Mesendoderm (in vitro differentiated cells): ENCODE results near the gene OGFR.

Source experiments
- DNase-seq: peaks from one replicate; pipeline ENCODE4 v3.0.0; 2013
- H2AK5ac ChIP-seq: 2 replicates; pipeline ENCODE4 v1.6.1; 2013; ENCODE audit warnings: low read length, inconsistent platforms
- H2BK120ac ChIP-seq: 2 replicates; pipeline ENCODE4 v1.6.1; 2013; ENCODE audit warnings: low read depth, mild to moderate bottlenecking, low read length, moderate library complexity, mixed read lengths
- H2BK15ac ChIP-seq: replicated peaks from 2 replicates; pipeline ENCODE4 v1.6.1; 2013; ENCODE audit warnings: low read depth, mild to moderate bottlenecking, moderate library complexity
- H2BK5ac ChIP-seq: 2 replicates; pipeline ENCODE4 v1.6.1; 2013; ENCODE audit warnings: low read length, inconsistent platforms
- H3K18ac ChIP-seq: 2 replicates; pipeline ENCODE4 v1.6.1; 2013; ENCODE audit warnings: mild to moderate bottlenecking, low read length, mixed read lengths
- H3K23ac ChIP-seq: one replicate; pipeline ENCODE4 v1.6.1; 2013; ENCODE audit warnings: low read length
- H3K27ac ChIP-seq: 2 replicates; pipeline ENCODE4 v1.5.1; 2013; ENCODE audit warnings: low read depth, mild to moderate bottlenecking, inconsistent platforms, low read length, moderate library complexity
- H3K27me3 ChIP-seq: 2 replicates; pipeline ENCODE4 v1.6.1; 2013; ENCODE audit warnings: low read length, control low read depth, mild to moderate bottlenecking, inconsistent platforms; ENCODE audit not compliant: insufficient read depth, poor library complexity
- H3K36me3 ChIP-seq: 2 replicates; pipeline ENCODE4 v1.6.1; 2013; ENCODE audit warnings: low read length, inconsistent platforms; ENCODE audit not compliant: control insufficient read depth, insufficient read depth
- H3K4ac ChIP-seq: one replicate; pipeline ENCODE4 v1.6.1; 2013; ENCODE audit warnings: low read depth, mild to moderate bottlenecking, low read length, moderate library complexity
- H3K4me1 ChIP-seq: 2 replicates; pipeline ENCODE4 v1.6.1; 2013; ENCODE audit warnings: low read depth, low read length, inconsistent platforms; ENCODE audit not compliant: control insufficient read depth
- H3K4me2 ChIP-seq: 2 replicates; pipeline ENCODE4 v1.6.1; 2013; ENCODE audit warnings: low read length
- H3K4me3 ChIP-seq: 2 replicates; pipeline ENCODE4 v1.5.1; 2013; ENCODE audit warnings: mild to moderate bottlenecking, low read length
- H3K56ac ChIP-seq: one replicate; pipeline ENCODE4 v1.6.1; 2013; ENCODE audit warnings: low read length
- H3K79me1 ChIP-seq: 2 replicates; pipeline ENCODE4 v1.6.1; 2013; ENCODE audit warnings: low read length, inconsistent platforms
- H3K79me2 ChIP-seq: 2 replicates; pipeline ENCODE4 v1.6.1; 2013; ENCODE audit warnings: mild to moderate bottlenecking, low read length; ENCODE audit not compliant: control insufficient read depth, insufficient read depth
- H3K9ac ChIP-seq: 2 replicates; pipeline ENCODE4 v1.6.1; 2013; ENCODE audit warnings: low read length, inconsistent platforms
- H4K5ac ChIP-seq: one replicate; pipeline ENCODE4 v1.6.1; 2013; ENCODE audit warnings: low read length
- H4K8ac ChIP-seq: one replicate; pipeline ENCODE4 v1.6.1; 2013; ENCODE audit warnings: low read depth, mild to moderate bottlenecking, control low read depth, low read length, moderate library complexity
- WGBS: extraction: QIAGEN DNeasy Blood & Tissue Kit; methylation state at CpG from one replicate; pipeline ENCODE4 v1.1.7; 2013; ENCODE audit warnings: low lambda C conversion rate, missing lambda C conversion rate; ENCODE audit not compliant: insufficient coverage; ENCODE audit errors: extremely low coverage; 5-methylcytosine and 5-hydroxymethylcytosine counted together

OGFR gene

DNA sequence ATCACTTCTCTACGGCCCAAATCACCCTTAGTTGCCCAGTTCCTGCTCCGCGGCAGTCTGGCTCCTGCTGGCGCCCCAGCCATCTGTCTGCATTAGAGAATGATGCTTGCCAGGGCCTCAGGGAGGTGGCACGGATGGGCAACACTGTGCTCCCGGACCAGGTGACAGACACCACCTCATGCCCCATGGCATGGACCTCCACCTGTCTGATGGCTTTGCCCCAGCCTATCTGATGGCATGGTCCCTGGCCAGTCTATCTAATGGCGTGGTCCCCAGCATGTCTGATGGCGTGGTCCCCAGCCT, 27.2 kb upstream of the OGFR start:
- H3K4me3 ChIP-seq: no peak overlapping the region
- no peak overlapping the region for H4K5ac ChIP-seq
- H3K36me3 ChIP-seq: no peaks in the 10 kb centered on the region
- H3K23ac ChIP-seq: no peak overlapping the region
- no peaks in the 10 kb centered on the region for H3K79me2 ChIP-seq
- no peak overlapping the region for H3K56ac ChIP-seq
- no peak overlapping the region for H2BK120ac ChIP-seq
- DNase-seq: no peak
- H3K27me3 ChIP-seq: no peaks in the 10 kb centered on the region
- H3K4ac ChIP-seq: peak overlapping the region; percentile 17
- no peak overlapping the region for H3K4me2 ChIP-seq
- H2AK5ac ChIP-seq: peak overlapping the region; percentile 74
- H3K18ac ChIP-seq: no peak overlapping the region
- WGBS: no CpG with 5 or more reads among the region's 8 CpGs
- H3K4me1 ChIP-seq: peaks cover 2% of the 10 kb centered on the region
- H3K9ac ChIP-seq: no peak overlapping the region
- H3K79me1 ChIP-seq: no peaks in the 10 kb centered on the region
- no peak overlapping the region for H2BK15ac ChIP-seq
- H4K8ac ChIP-seq: no peak overlapping the region
- no peak overlapping the region for H3K27ac ChIP-seq
- no peak overlapping the region for H2BK5ac ChIP-seq

DNA sequence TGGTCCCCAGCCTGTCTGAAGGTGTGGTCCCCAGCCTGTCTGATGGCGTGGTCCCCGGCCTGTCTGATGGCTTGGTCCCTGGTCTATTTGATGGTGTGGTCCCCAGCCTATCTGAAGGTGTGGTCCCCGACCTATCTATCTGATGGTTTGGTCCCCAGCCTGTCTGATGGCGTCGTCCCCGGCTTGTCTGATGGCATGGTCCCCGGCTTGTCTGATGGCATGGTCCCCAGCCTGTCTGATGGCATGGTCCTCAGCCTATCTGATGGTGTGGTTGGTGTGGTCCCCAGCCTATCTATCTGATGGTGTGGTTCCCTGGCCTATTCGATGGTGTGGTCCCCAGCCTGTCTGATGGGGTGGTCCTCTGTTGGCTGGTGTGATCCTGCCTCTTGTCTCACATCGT, 26.6 kb upstream of the OGFR start:
- Histone ChIP-seq H3K18ac (no peak overlapping the region), H3K23ac (no peak overlapping the region), H3K56ac (no peak overlapping the region), H3K4me1 (peaks cover 2% of the 10 kb centered on the region), H3K4me3 (no peak overlapping the region), H3K4me2 (no peak overlapping the region), H2BK15ac (no peak overlapping the region), H3K79me1 (no peaks in the 10 kb centered on the region), H3K9ac (no peak overlapping the region), H3K27ac (no peak overlapping the region), H4K5ac (no peak overlapping the region), H3K27me3 (no peaks in the 10 kb centered on the region), H3K4ac (no peak overlapping the region), H3K79me2 (no peaks in the 10 kb centered on the region), H2BK5ac (no peak overlapping the region), H2AK5ac (no peak overlapping the region), H4K8ac (no peak overlapping the region), H3K36me3 (no peaks in the 10 kb centered on the region), H2BK120ac (no peak overlapping the region)
- no peak for DNase-seq
- WGBS: no CpG with 5 or more reads among the region's 9 CpGs

DNA sequence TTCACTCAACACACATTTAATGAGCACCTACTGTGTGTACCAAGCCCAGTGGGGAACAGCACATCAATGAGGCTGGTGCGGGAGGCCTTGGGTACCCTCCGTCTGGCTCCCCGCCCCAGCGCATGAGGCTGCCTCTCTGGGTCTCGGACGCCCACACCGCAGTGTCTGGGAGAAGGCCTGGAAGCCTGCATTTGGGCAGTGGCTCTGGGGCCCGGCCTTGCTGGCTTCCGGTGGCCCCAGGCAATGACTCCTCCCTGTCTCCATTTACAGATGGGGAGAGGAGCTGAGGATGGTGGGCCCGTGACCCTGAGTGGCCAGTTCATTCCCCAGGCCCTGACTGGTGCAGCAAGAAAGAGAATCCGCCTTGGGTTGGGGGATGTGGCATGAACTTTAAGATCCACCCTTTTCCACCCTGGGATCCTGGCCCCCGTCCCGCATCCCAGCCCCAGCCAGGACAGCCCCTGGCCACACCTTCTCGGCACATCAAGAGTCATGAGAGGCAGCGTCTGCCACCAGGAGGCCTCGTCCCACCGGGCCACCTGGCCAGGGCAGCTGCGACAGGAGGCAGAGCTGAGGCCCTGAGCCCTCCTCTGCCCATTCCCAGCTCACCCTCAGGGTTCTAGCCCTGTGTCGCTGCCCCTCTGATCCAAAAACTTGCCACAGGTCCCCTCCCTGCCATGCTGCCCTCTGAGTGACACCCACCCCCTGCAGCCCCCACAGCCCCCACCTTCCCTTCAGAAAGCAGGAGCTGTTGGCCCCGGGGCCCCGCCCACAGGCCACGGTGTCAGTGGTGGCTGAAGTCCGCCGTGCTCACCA, 25.8 kb upstream of the OGFR start:
- no peak overlapping the region for H3K9ac ChIP-seq
- H3K23ac ChIP-seq: no peak overlapping the region
- H2AK5ac ChIP-seq: no peak overlapping the region
- DNase-seq: peak; percentile 71
- H3K27me3 ChIP-seq: no peaks in the 10 kb centered on the region
- no peaks in the 10 kb centered on the region for H3K79me2 ChIP-seq
- no peak overlapping the region for H2BK5ac ChIP-seq
- no peak overlapping the region for H3K27ac ChIP-seq
- H2BK15ac ChIP-seq: no peak overlapping the region
- H3K18ac ChIP-seq: no peak overlapping the region
- no peak overlapping the region for H4K8ac ChIP-seq
- H4K5ac ChIP-seq: no peak overlapping the region
- H3K4me1 ChIP-seq: peaks cover 2% of the 10 kb centered on the region
- no peaks in the 10 kb centered on the region for H3K36me3 ChIP-seq
- H3K56ac ChIP-seq: peak overlapping the region; percentile 54
- no peak overlapping the region for H2BK120ac ChIP-seq
- no CpG with 5 or more reads among the region's 24 CpGs for whole genome bisulfite sequencing
- no peak overlapping the region for H3K4me2 ChIP-seq
- H3K4ac ChIP-seq: no peak overlapping the region
- no peaks in the 10 kb centered on the region for H3K79me1 ChIP-seq
- H3K4me3 ChIP-seq: no peak overlapping the region

DNA sequence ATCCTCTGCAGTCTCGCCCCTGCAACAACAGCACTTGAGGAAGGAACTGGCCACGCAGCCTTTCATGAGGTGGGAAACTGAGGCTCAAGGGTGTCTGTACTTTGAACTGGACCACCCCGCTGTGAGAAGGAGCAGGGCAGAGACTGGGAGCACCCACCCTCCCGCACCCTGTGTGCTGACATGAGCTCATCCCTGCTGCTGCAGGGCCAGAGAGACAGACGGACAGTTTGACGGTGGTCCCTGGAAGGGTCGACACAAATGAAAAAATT, 25.3 kb upstream of the OGFR start:
- no peak overlapping the region for H2AK5ac ChIP-seq
- WGBS: no CpG with 5 or more reads among the region's 7 CpGs
- no peak overlapping the region for H3K4ac ChIP-seq
- H4K8ac ChIP-seq: no peak overlapping the region
- no peak overlapping the region for H4K5ac ChIP-seq
- H3K27me3 ChIP-seq: no peaks in the 10 kb centered on the region
- no peak overlapping the region for H3K27ac ChIP-seq
- peaks cover 2% of the 10 kb centered on the region for H3K4me1 ChIP-seq
- no peaks in the 10 kb centered on the region for H3K79me1 ChIP-seq
- no peak overlapping the region for H3K4me2 ChIP-seq
- DNase-seq: no peak
- H3K23ac ChIP-seq: no peak overlapping the region
- H2BK5ac ChIP-seq: no peak overlapping the region
- H3K56ac ChIP-seq: peak overlapping the region; percentile 54
- no peak overlapping the region for H3K4me3 ChIP-seq
- H3K9ac ChIP-seq: no peak overlapping the region
- no peak overlapping the region for H2BK15ac ChIP-seq
- H2BK120ac ChIP-seq: no peak overlapping the region
- H3K79me2 ChIP-seq: no peaks in the 10 kb centered on the region
- H3K18ac ChIP-seq: no peak overlapping the region
- H3K36me3 ChIP-seq: no peaks in the 10 kb centered on the region

DNA sequence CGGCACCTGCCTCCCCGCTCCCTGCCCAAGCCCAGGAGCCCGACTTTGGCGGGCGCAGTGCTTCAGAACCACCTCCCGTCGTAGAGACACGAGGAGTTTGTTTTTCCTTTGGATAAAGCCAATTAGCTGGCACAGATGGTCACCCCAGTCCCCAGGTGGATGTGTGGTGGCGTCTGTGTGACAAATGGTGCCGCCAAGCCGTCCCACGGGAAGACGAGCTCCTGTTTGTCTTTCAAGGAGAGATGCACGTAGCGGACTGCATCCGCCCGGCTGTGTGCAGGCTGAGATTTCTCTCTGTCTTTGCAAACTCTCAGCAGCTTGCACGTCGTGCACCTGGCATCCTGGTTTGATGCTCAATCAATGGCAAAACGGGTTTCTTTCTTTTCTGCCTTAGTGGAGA, 24.4 kb upstream of the OGFR start:
- Histone ChIP-seq H3K27ac (no peak overlapping the region), H2BK5ac (no peak overlapping the region)

DNA sequence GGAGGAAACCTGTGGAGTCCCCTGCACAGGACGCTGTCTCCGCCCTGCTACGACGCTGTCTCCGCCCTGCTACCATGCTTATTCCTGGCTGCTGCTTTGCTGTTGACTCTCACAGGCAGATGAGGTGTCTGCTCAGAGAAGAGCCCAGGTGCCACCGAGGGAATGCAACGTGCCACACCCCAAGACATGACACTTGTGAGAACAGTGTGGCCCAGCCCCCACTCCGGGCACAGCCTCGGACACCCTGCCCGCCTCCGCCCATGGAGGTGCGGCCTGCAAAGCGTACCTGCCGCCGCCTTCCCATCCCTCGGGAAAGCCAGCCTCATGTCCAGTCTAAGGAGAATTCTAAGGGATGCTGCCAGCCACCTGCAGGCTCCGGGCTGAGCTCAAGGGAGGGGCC, 23.9 kb upstream of the OGFR start:
- Histone ChIP-seq H2BK120ac (no peak overlapping the region), H3K79me2 (no peaks in the 10 kb centered on the region), H3K27ac (no peak overlapping the region), H3K9ac (no peak overlapping the region), H2AK5ac (no peak overlapping the region), H4K8ac (no peak overlapping the region), H3K56ac (no peak overlapping the region), H3K23ac (no peak overlapping the region), H3K4me1 (peaks cover 2% of the 10 kb centered on the region), H3K18ac (no peak overlapping the region), H3K4me3 (no peak overlapping the region), H2BK15ac (no peak overlapping the region), H2BK5ac (no peak overlapping the region), H3K36me3 (no peaks in the 10 kb centered on the region), H4K5ac (no peak overlapping the region), H3K27me3 (no peaks in the 10 kb centered on the region), H3K4ac (no peak overlapping the region), H3K79me1 (no peaks in the 10 kb centered on the region), H3K4me2 (no peak overlapping the region)
- no CpG with 5 or more reads among the region's 17 CpGs for WGBS
- no peak for DNase-seq

More for the DNA sequence above, 24.4 kb upstream of the OGFR start:
- Histone ChIP-seq H3K79me2 (no peaks in the 10 kb centered on the region), H3K9ac (no peak overlapping the region), H3K27me3 (no peaks in the 10 kb centered on the region), H3K4me2 (no peak overlapping the region), H3K4me1 (peaks cover 2% of the 10 kb centered on the region), H3K4me3 (no peak overlapping the region), H3K23ac (no peak overlapping the region), H3K79me1 (no peaks in the 10 kb centered on the region), H3K18ac (no peak overlapping the region), H3K56ac (no peak overlapping the region), H4K5ac (no peak overlapping the region), H4K8ac (no peak overlapping the region), H2BK120ac (no peak overlapping the region), H2BK15ac (no peak overlapping the region), H3K36me3 (no peaks in the 10 kb centered on the region), H2AK5ac (no peak overlapping the region), H3K4ac (no peak overlapping the region)
- DNase-seq: no peak
- no CpG with 5 or more reads among the region's 20 CpGs for WGBS
